ENCODE measurements around the gene SASS6.

Gene SASS6

GRCh38 chr1:100101564-100101963, 31.2 kb downstream of the SASS6 start:
- H3K4me1 ChIP-seq (ENCODE audit: insufficient read depth, low read length), result no peaks in the 10 kb centered on the region
- no peaks in the 10 kb centered on the region for H3K9me3 ChIP-seq (ENCODE audit: insufficient read depth, low read depth, low read length)
- H3K27ac ChIP-seq (ENCODE audit: low read depth, low read length), result no peak overlapping the region
- H3K36me3 ChIP-seq (ENCODE audit: insufficient read depth, low read length), result peaks cover 96% of the 10 kb centered on the region
- 97% methylated on average over 2 of the region's 2 CpGs for WGBS
- H3K9ac ChIP-seq (ENCODE audit: low read depth, low read length), result no peak overlapping the region
- no peak overlapping the region for H3K4me3 ChIP-seq (ENCODE audit: low read length)
- no peaks in the 10 kb centered on the region for H3K27me3 ChIP-seq (ENCODE audit: insufficient read depth, low read length)

- Histone ChIP-seq H3K27me3 (ENCODE audit: insufficient read depth, low read length) (no peaks in the 10 kb centered on the region), H3K4me3 (ENCODE audit: low read length) (no peak overlapping the region), H3K4me1 (ENCODE audit: insufficient read depth, low read length) (no peaks in the 10 kb centered on the region), H3K27ac (ENCODE audit: low read depth, low read length) (no peak overlapping the region), H3K36me3 (ENCODE audit: insufficient read depth, low read length) (peaks cover 89% of the 10 kb centered on the region), H3K9ac (ENCODE audit: low read depth, low read length) (no peak overlapping the region), H3K9me3 (ENCODE audit: insufficient read depth, low read depth, low read length) (no peaks in the 10 kb centered on the region)
- no CpG with 5 or more reads among the region's 1 CpG for WGBS
Observed at GRCh38 chr1:100100202-100100601, 32.5 kb downstream of the SASS6 start.

GRCh38 chr1:100090471-100090870, 42.3 kb downstream of the SASS6 start:
- no peak overlapping the region for H3K4me3 ChIP-seq (ENCODE audit: low read length)
- 97% methylated on average over 3 of the region's 3 CpGs for WGBS

GRCh38 chr1:100089082-100089481, 43.6 kb downstream of the SASS6 start:
- WGBS, result 86% methylated on average over 1 of the region's 1 CpG
- Histone ChIP-seq H3K4me1 (ENCODE audit: insufficient read depth, low read length) (no peaks in the 10 kb centered on the region), H3K27ac (ENCODE audit: low read depth, low read length) (no peak overlapping the region), H3K4me3 (ENCODE audit: low read length) (no peak overlapping the region), H3K36me3 (ENCODE audit: insufficient read depth, low read length) (peaks cover 67% of the 10 kb centered on the region), H3K9me3 (ENCODE audit: insufficient read depth, low read depth, low read length) (no peaks in the 10 kb centered on the region), H3K27me3 (ENCODE audit: insufficient read depth, low read length) (no peaks in the 10 kb centered on the region), H3K9ac (ENCODE audit: low read depth, low read length) (no peak overlapping the region)

More at GRCh38 chr1:100090471-100090870, 42.3 kb downstream of the SASS6 start:
- Histone ChIP-seq H3K27ac (ENCODE audit: low read depth, low read length) (no peak overlapping the region), H3K9me3 (ENCODE audit: insufficient read depth, low read depth, low read length) (no peaks in the 10 kb centered on the region), H3K4me1 (ENCODE audit: insufficient read depth, low read length) (no peaks in the 10 kb centered on the region), H3K36me3 (ENCODE audit: insufficient read depth, low read length) (peaks cover 62% of the 10 kb centered on the region), H3K9ac (ENCODE audit: low read depth, low read length) (no peak overlapping the region), H3K27me3 (ENCODE audit: insufficient read depth, low read length) (no peaks in the 10 kb centered on the region)

GRCh38 chr1:100087396-100087795, 45.3 kb downstream of the SASS6 start:
- Histone ChIP-seq H3K27ac (ENCODE audit: low read depth, low read length) (no peak overlapping the region), H3K4me1 (ENCODE audit: insufficient read depth, low read length) (no peaks in the 10 kb centered on the region), H3K36me3 (ENCODE audit: insufficient read depth, low read length) (peaks cover 68% of the 10 kb centered on the region), H3K27me3 (ENCODE audit: insufficient read depth, low read length) (no peaks in the 10 kb centered on the region), H3K9ac (ENCODE audit: low read depth, low read length) (no peak overlapping the region), H3K9me3 (ENCODE audit: insufficient read depth, low read depth, low read length) (no peaks in the 10 kb centered on the region), H3K4me3 (ENCODE audit: low read length) (no peak overlapping the region)
- no CpG with 5 or more reads among the region's 1 CpG for WGBS

- no peak overlapping the region for H3K9ac ChIP-seq (ENCODE audit: low read depth, low read length)
- H3K4me3 ChIP-seq (ENCODE audit: low read length), result no peak overlapping the region
- WGBS, result 93% methylated on average over 3 of the region's 3 CpGs
- peaks cover 87% of the 10 kb centered on the region for H3K36me3 ChIP-seq (ENCODE audit: insufficient read depth, low read length)
- H3K27ac ChIP-seq (ENCODE audit: low read depth, low read length), result no peak overlapping the region
- H3K9me3 ChIP-seq (ENCODE audit: insufficient read depth, low read depth, low read length), result no peaks in the 10 kb centered on the region
- H3K4me1 ChIP-seq (ENCODE audit: insufficient read depth, low read length), result peaks cover 11% of the 10 kb centered on the region
- H3K27me3 ChIP-seq (ENCODE audit: insufficient read depth, low read length), result no peaks in the 10 kb centered on the region
Observed at GRCh38 chr1:100080331-100080730, 52.4 kb downstream of the SASS6 start.

GRCh38 chr1:100077531-100077930, 55.2 kb downstream of the SASS6 start:
- Histone ChIP-seq H3K27me3 (ENCODE audit: insufficient read depth, low read length) (no peaks in the 10 kb centered on the region), H3K4me3 (ENCODE audit: low read length) (no peak overlapping the region), H3K9me3 (ENCODE audit: insufficient read depth, low read depth, low read length) (no peaks in the 10 kb centered on the region), H3K9ac (ENCODE audit: low read depth, low read length) (no peak overlapping the region), H3K27ac (ENCODE audit: low read depth, low read length) (no peak overlapping the region; the same call in 1 of the 2 replicates), H3K4me1 (ENCODE audit: insufficient read depth, low read length) (peaks cover 11% of the 10 kb centered on the region), H3K36me3 (ENCODE audit: insufficient read depth, low read length) (peaks cover 75% of the 10 kb centered on the region)
- WGBS, result 91% methylated on average over 5 of the region's 5 CpGs

- Histone ChIP-seq H3K9ac (ENCODE audit: low read depth, low read length) (no peak overlapping the region), H3K4me3 (ENCODE audit: low read length) (no peak overlapping the region), H3K27ac (ENCODE audit: low read depth, low read length) (no peak overlapping the region), H3K9me3 (ENCODE audit: insufficient read depth, low read depth, low read length) (no peaks in the 10 kb centered on the region), H3K27me3 (ENCODE audit: insufficient read depth, low read length) (no peaks in the 10 kb centered on the region), H3K36me3 (ENCODE audit: insufficient read depth, low read length) (peaks cover 75% of the 10 kb centered on the region), H3K4me1 (ENCODE audit: insufficient read depth, low read length) (peaks cover 11% of the 10 kb centered on the region)
Observed at GRCh38 chr1:100076744-100077143, 56.0 kb downstream of the SASS6 start.

GRCh38 chr1:100076319-100076718, 56.4 kb downstream of the SASS6 start:
- Histone ChIP-seq H3K9ac (ENCODE audit: low read depth, low read length) (no peak overlapping the region), H3K27ac (ENCODE audit: low read depth, low read length) (no peak overlapping the region), H3K36me3 (ENCODE audit: insufficient read depth, low read length) (peaks cover 76% of the 10 kb centered on the region), H3K27me3 (ENCODE audit: insufficient read depth, low read length) (no peaks in the 10 kb centered on the region), H3K4me3 (ENCODE audit: low read length) (no peak overlapping the region), H3K9me3 (ENCODE audit: insufficient read depth, low read depth, low read length) (no peaks in the 10 kb centered on the region), H3K4me1 (ENCODE audit: insufficient read depth, low read length) (peaks cover 11% of the 10 kb centered on the region)
- WGBS, result no CpG with 5 or more reads among the region's 2 CpGs

GRCh38 chr1:100075773-100076172, 57.0 kb downstream of the SASS6 start:
- H3K4me3 ChIP-seq (ENCODE audit: low read length), result no peak overlapping the region
- H3K4me1 ChIP-seq (ENCODE audit: insufficient read depth, low read length), result peaks cover 11% of the 10 kb centered on the region
- no peak overlapping the region for H3K27ac ChIP-seq (ENCODE audit: low read depth, low read length)
- H3K9me3 ChIP-seq (ENCODE audit: insufficient read depth, low read depth, low read length), result no peaks in the 10 kb centered on the region
- peaks cover 76% of the 10 kb centered on the region for H3K36me3 ChIP-seq (ENCODE audit: insufficient read depth, low read length)
- 97% methylated on average over 3 of the region's 3 CpGs for WGBS
- H3K27me3 ChIP-seq (ENCODE audit: insufficient read depth, low read length), result no peaks in the 10 kb centered on the region
- H3K9ac ChIP-seq (ENCODE audit: low read depth, low read length), result no peak overlapping the region

- Histone ChIP-seq H3K4me1 (ENCODE audit: insufficient read depth, low read length) (peaks cover 11% of the 10 kb centered on the region), H3K9ac (ENCODE audit: low read depth, low read length) (no peak overlapping the region), H3K9me3 (ENCODE audit: insufficient read depth, low read depth, low read length) (no peaks in the 10 kb centered on the region), H3K36me3 (ENCODE audit: insufficient read depth, low read length) (peaks cover 76% of the 10 kb centered on the region), H3K27me3 (ENCODE audit: insufficient read depth, low read length) (no peaks in the 10 kb centered on the region), H3K27ac (ENCODE audit: low read depth, low read length) (no peak overlapping the region), H3K4me3 (ENCODE audit: low read length) (no peak overlapping the region)
- 92% methylated on average over 10 of the region's 11 CpGs for WGBS
Observed at GRCh38 chr1:100074604-100075395, 57.9 kb downstream of the SASS6 start.

- peaks cover 77% of the 10 kb centered on the region for H3K36me3 ChIP-seq (ENCODE audit: insufficient read depth, low read length)
- 91% methylated on average over 2 of the region's 3 CpGs for WGBS
Observed at GRCh38 chr1:100073531-100073930, 59.2 kb downstream of the SASS6 start.

More at GRCh38 chr1:100073531-100073930, 59.2 kb downstream of the SASS6 start:
- Histone ChIP-seq H3K4me1 (ENCODE audit: insufficient read depth, low read length) (peaks cover 11% of the 10 kb centered on the region), H3K9me3 (ENCODE audit: insufficient read depth, low read depth, low read length) (no peaks in the 10 kb centered on the region), H3K4me3 (ENCODE audit: low read length) (no peak overlapping the region), H3K27ac (ENCODE audit: low read depth, low read length) (no peak overlapping the region), H3K27me3 (ENCODE audit: insufficient read depth, low read length) (no peaks in the 10 kb centered on the region), H3K9ac (ENCODE audit: low read depth, low read length) (no peak overlapping the region)
